HK-2 (cell line): ENCODE data around the gene SEPTIN6.
"Not testable (repeated sequence)": the region's sequence is repeated elsewhere in the genome, so short reads cannot be mapped to it uniquely, and the experiment has no call there.

ENCODE experiments used
- DNase-seq: peaks from one replicate; pipeline ENCODE4 v3.0.0-alpha.2; 2018; ENCODE audit not compliant: unreplicated experiment

The SEPTIN6 gene

GRCh38 chrX:119690921-119691716, 1.8 kb downstream of the SEPTIN6 start:
- no peak for DNase-seq

- no peak for DNase-seq
These were observed 4.1 kb downstream of the SEPTIN6 start for GRCh38 chrX:119688911-119689321.

- no peak for DNase-seq
These were observed 5.1 kb downstream of the SEPTIN6 start for GRCh38 chrX:119687661-119688413.

GRCh38 chrX:119686087-119686691, 6.8 kb downstream of the SEPTIN6 start:
- no peak for DNase-seq

- DNase-seq: no peak
These were observed 7.5 kb downstream of the SEPTIN6 start for GRCh38 chrX:119685225-119686066.

- DNase-seq: no peak
These were observed 8.1 kb downstream of the SEPTIN6 start for GRCh38 chrX:119684916-119685224.

- not testable (repeated sequence) for DNase-seq
These were observed 8.7 kb downstream of the SEPTIN6 start for GRCh38 chrX:119684312-119684711.

GRCh38 chrX:119682019-119682989, 10.7 kb downstream of the SEPTIN6 start:
- DNase-seq: no peak

- no peak for DNase-seq
These were observed 15.3 kb downstream of the SEPTIN6 start for GRCh38 chrX:119677654-119677981.

- DNase-seq: no peak
These were observed 15.9 kb downstream of the SEPTIN6 start for GRCh38 chrX:119676949-119677653.

- no peak for DNase-seq
These were observed 19.6 kb downstream of the SEPTIN6 start for GRCh38 chrX:119673336-119673735.

- no peak for DNase-seq
These were observed 20.5 kb downstream of the SEPTIN6 start for GRCh38 chrX:119672426-119672825.

GRCh38 chrX:119669424-119670037, 23.4 kb downstream of the SEPTIN6 start:
- DNase-seq: no peak

- no peak for DNase-seq
These were observed 25.7 kb downstream of the SEPTIN6 start for GRCh38 chrX:119667111-119667878.

GRCh38 chrX:119664877-119665276, 28.1 kb downstream of the SEPTIN6 start:
- not testable (repeated sequence) for DNase-seq

GRCh38 chrX:119661486-119661885, 31.5 kb downstream of the SEPTIN6 start:
- no peak for DNase-seq

- no peak for DNase-seq
These were observed 33.4 kb downstream of the SEPTIN6 start for GRCh38 chrX:119659522-119659921.

- DNase-seq: peak; percentile 35
These were observed 37.8 kb downstream of the SEPTIN6 start for GRCh38 chrX:119655125-119655524.

- no peak for DNase-seq
These were observed 38.8 kb downstream of the SEPTIN6 start for GRCh38 chrX:119654112-119654531.
